HEK293 (cell line): ENCODE results near the gene GLT1D1.

Experiments used
- CTCF ChIA-PET: fragments of 350-600 bp; formaldehyde crosslinking; extraction: SDS; loops from one replicate; lab custom pipeline; 2021; ENCODE audit warnings: antibody characterized with exemption; lab: Yijun Ruan, JAX
- POLR2A ChIA-PET: fragments of 300-600 bp; formaldehyde crosslinking; extraction: SDS; loops from one replicate; lab custom pipeline; 2020; ENCODE audit warnings: antibody characterized with exemption, inconsistent platforms; lab: Yijun Ruan, JAX
- H3K27ac ChIP-seq: fragments of 200-500 bp; sonication (Bioruptor generic); 2 replicates; pipeline ENCODE4 v1.5.1; 2014; ENCODE audit warnings: low read depth, low read length, control low read depth, inconsistent platforms; ENCODE audit errors: extremely low read depth
- H3K36me3 ChIP-seq, 2 experiments: fragments of 200-500 bp in 1 of 2; sonication (Bioruptor generic) in 1 of 2; 1 replicate in 1 of 2; 2 replicates in 1 of 2; pipeline ENCODE4 v1.5.1; 2014 to 2017; ENCODE audit warnings: inconsistent platforms in 2 of 2, low read length in 2 of 2; ENCODE audit not compliant: control insufficient read depth in 2 of 2, insufficient read depth in 1 of 2
- H3K4me1 ChIP-seq: fragments of 200-500 bp; sonication (Bioruptor generic); 2 replicates; pipeline ENCODE4 v1.5.1; 2014; ENCODE audit warnings: mild to moderate bottlenecking, low read length, inconsistent platforms; ENCODE audit not compliant: control insufficient read depth, insufficient read depth
- H3K4me3 ChIP-seq: 2 replicates; pipeline ENCODE4 v1.5.1; 2011; ENCODE audit warnings: low read depth, mild to moderate bottlenecking, control low read depth, low read length, moderate library complexity
- H3K9me3 ChIP-seq: fragments of 200-500 bp; sonication (Bioruptor generic); 2 replicates; pipeline ENCODE4 v1.5.1; 2014; ENCODE audit warnings: low read depth, low read length, inconsistent platforms; ENCODE audit not compliant: control insufficient read depth, insufficient read depth
- GLI2 ChIP-seq: fragments of 450-650 bp; formaldehyde crosslinking; IDR thresholded peaks from 2 replicates; pipeline ENCODE4; 2017; ENCODE audit warnings: missing biosample characterization, missing genetic modification characterization, low read depth, borderline replicate concordance
- MZF1 ChIP-seq: fragments of 450-650 bp; formaldehyde crosslinking; IDR thresholded peaks from 2 replicates; pipeline ENCODE4 v1.5.1; 2017; ENCODE audit warnings: missing biosample characterization, missing genetic modification characterization, borderline replicate concordance
- PRDM1 ChIP-seq: fragments of 450-650 bp; formaldehyde crosslinking; IDR thresholded peaks from 2 replicates; pipeline ENCODE4; 2016; ENCODE audit warnings: missing biosample characterization, missing genetic modification characterization
- PRDM6 ChIP-seq: fragments of 450-650 bp; formaldehyde crosslinking; IDR thresholded peaks from 2 replicates; pipeline ENCODE4 v1.5.1; 2017; ENCODE audit warnings: missing biosample characterization, missing genetic modification characterization
- ZBTB8A ChIP-seq: fragments of 450-650 bp; formaldehyde crosslinking; IDR thresholded peaks from 2 replicates; pipeline ENCODE4 v1.5.1; 2016; ENCODE audit warnings: missing biosample characterization, missing genetic modification characterization
- ZFP69B ChIP-seq: fragments of 450-650 bp; formaldehyde crosslinking; IDR thresholded peaks from 2 replicates; pipeline ENCODE4 v1.5.1; 2016; ENCODE audit warnings: missing biosample characterization, missing genetic modification characterization
- ZNF175 ChIP-seq: fragments of 450-650 bp; formaldehyde crosslinking; IDR thresholded peaks from 2 replicates; pipeline ENCODE4 v1.5.1; 2016; ENCODE audit warnings: missing biosample characterization, missing genetic modification characterization
- ZNF23 ChIP-seq: fragments of 450-650 bp; formaldehyde crosslinking; IDR thresholded peaks from 2 replicates; pipeline ENCODE4 v1.5.1; 2016; ENCODE audit warnings: missing biosample characterization, missing genetic modification characterization, borderline replicate concordance
- ZNF311 ChIP-seq: fragments of 450-650 bp; formaldehyde crosslinking; IDR thresholded peaks from 2 replicates; pipeline ENCODE4 v1.5.1; 2017; ENCODE audit warnings: missing biosample characterization, missing genetic modification characterization, borderline replicate concordance
- ZNF341 ChIP-seq: fragments of 450-650 bp; formaldehyde crosslinking; IDR thresholded peaks from 2 replicates; pipeline ENCODE4; 2016; ENCODE audit warnings: low read depth, missing biosample characterization, missing genetic modification characterization
- ZNF366 ChIP-seq: fragments of 450-650 bp; formaldehyde crosslinking; conservative IDR thresholded peaks from 2 replicates; pipeline ENCODE4 v1.5.1; 2016; ENCODE audit warnings: missing biosample characterization, missing genetic modification characterization
- ZNF473 ChIP-seq: fragments of 450-650 bp; formaldehyde crosslinking; IDR thresholded peaks from 2 replicates; pipeline ENCODE4 v1.5.1; 2017; ENCODE audit warnings: missing biosample characterization, missing genetic modification characterization
- ZNF521 ChIP-seq: fragments of 450-650 bp; formaldehyde crosslinking; IDR thresholded peaks from 2 replicates; pipeline ENCODE4 v1.5.1; 2017; ENCODE audit warnings: missing biosample characterization, mild to moderate bottlenecking, missing genetic modification characterization
- ZNF561 ChIP-seq: fragments of 450-650 bp; IDR thresholded peaks from 2 replicates; pipeline ENCODE4 v1.5.1; 2018; ENCODE audit warnings: missing biosample characterization, missing genetic modification characterization, borderline replicate concordance
- ZNF580 ChIP-seq: fragments of 450-650 bp; formaldehyde crosslinking; IDR thresholded peaks from 2 replicates; pipeline ENCODE4 v1.5.1; 2016; ENCODE audit warnings: missing biosample characterization, missing genetic modification characterization
- ZNF654 ChIP-seq: fragments of 450-650 bp; formaldehyde crosslinking; IDR thresholded peaks from 2 replicates; pipeline ENCODE4 v1.5.1; 2016; ENCODE audit warnings: low read depth, missing biosample characterization, missing genetic modification characterization
- ZNF670 ChIP-seq: fragments of 450-650 bp; formaldehyde crosslinking; IDR thresholded peaks from 2 replicates; pipeline ENCODE4 v1.5.1; 2016; ENCODE audit warnings: missing biosample characterization, missing genetic modification characterization, low read depth
- ZNF707 ChIP-seq: fragments of 450-650 bp; formaldehyde crosslinking; IDR thresholded peaks from 2 replicates; pipeline ENCODE4 v1.5.1; 2016; ENCODE audit warnings: missing biosample characterization, missing genetic modification characterization
- ZSCAN5A ChIP-seq: fragments of 450-650 bp; formaldehyde crosslinking; IDR thresholded peaks from 2 replicates; pipeline ENCODE4 v1.5.1; 2016; ENCODE audit warnings: missing biosample characterization, missing genetic modification characterization
- TF ChIP-seq, protein P1 (sequence below): fragments of 450-650 bp; formaldehyde crosslinking; IDR thresholded peaks from 2 replicates; pipeline ENCODE4 v1.5.1; 2016; ENCODE audit warnings: missing biosample characterization, missing genetic modification characterization, borderline replicate concordance
- TF ChIP-seq, protein P2 (sequence below): fragments of 450-650 bp; formaldehyde crosslinking; IDR thresholded peaks from 2 replicates; pipeline ENCODE4; 2016; ENCODE audit warnings: missing biosample characterization, missing genetic modification characterization
- TF ChIP-seq, protein P3 (sequence below): fragments of 450-650 bp; formaldehyde crosslinking; IDR thresholded peaks from 2 replicates; pipeline ENCODE4 v1.5.1; 2016; ENCODE audit warnings: missing biosample characterization, missing genetic modification characterization

GLT1D1 gene

GRCh38 chr12:128857133-128857763 is 4.0 kb downstream of the GLT1D1 start:
- TF ChIP-seq ZNF473 (tag by site-specific recombination): no peak
- no peak for TF ChIP-seq ZNF654 (tag by site-specific recombination)
- no peak for TF ChIP-seq GLI2 (tag by site-specific recombination)
- TF ChIP-seq, protein P1, sequence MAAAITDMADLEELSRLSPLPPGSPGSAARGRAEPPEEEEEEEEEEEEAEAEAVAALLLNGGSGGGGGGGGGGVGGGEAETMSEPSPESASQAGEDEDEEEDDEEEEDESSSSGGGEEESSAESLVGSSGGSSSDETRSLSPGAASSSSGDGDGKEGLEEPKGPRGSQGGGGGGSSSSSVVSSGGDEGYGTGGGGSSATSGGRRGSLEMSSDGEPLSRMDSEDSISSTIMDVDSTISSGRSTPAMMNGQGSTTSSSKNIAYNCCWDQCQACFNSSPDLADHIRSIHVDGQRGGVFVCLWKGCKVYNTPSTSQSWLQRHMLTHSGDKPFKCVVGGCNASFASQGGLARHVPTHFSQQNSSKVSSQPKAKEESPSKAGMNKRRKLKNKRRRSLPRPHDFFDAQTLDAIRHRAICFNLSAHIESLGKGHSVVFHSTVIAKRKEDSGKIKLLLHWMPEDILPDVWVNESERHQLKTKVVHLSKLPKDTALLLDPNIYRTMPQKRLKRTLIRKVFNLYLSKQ (tag by site-specific recombination): no peak
- Histone ChIP-seq H3K9me3 (no peaks in the 10 kb centered on the region), H3K4me1 (no peaks in the 10 kb centered on the region), H3K36me3 (no peaks in the 10 kb centered on the region), H3K27ac (no peak overlapping the region), H3K4me3 (no peak overlapping the region)
- POLR2A ChIA-PET: interaction anchor here (0.6 kb wide), 1 partner anchor 37 kb away, joined by 3 read pairs; no protein-coding TSS in a partner anchor
- CTCF ChIA-PET: interaction anchor here (0.6 to 0.7 kb wide), 2 partner anchors 15 to 132 kb away, joined by 3 read pairs; no protein-coding TSS in a partner anchor

DNA sequence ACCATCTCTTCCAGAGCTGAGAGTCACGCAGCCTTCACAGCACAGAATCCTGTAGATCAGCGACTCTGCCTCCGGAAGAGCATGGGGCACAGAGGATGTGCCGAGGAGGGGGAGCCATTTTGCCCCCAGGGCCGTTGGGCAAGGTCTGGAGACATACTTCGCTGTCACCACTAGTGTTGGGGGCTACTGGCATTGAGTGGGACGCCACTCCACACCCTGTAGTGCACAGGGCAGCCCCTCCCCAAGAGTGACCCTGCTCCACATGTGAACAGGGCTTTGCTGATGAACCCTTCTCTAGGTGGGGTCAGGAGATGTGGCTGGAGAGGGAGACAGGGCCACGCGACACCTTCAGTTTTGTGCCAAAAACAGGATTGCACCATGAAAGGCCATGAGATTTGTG is 6.0 kb downstream of the GLT1D1 start:
- Histone ChIP-seq H3K36me3 (no peaks in the 10 kb centered on the region), H3K9me3 (no peaks in the 10 kb centered on the region), H3K27ac (no peak overlapping the region), H3K4me1 (no peaks in the 10 kb centered on the region), H3K4me3 (no peak overlapping the region)
- ChIA-PET POLR2A (no interaction called here), CTCF (no interaction called here)
- TF ChIP-seq ZFP69B (tag by site-specific recombination): no peak
- no peak for TF ChIP-seq MZF1 (tag by site-specific recombination)
- TF ChIP-seq PRDM6: no peak
- TF ChIP-seq ZNF341 (tag by site-specific recombination): no peak
- TF ChIP-seq, all 188 proteins: peak for 0

GRCh38 chr12:128861226-128862016 is 8.1 kb downstream of the GLT1D1 start:
- TF ChIP-seq ZNF707 (tag by site-specific recombination): no peak
- TF ChIP-seq, protein P2, sequence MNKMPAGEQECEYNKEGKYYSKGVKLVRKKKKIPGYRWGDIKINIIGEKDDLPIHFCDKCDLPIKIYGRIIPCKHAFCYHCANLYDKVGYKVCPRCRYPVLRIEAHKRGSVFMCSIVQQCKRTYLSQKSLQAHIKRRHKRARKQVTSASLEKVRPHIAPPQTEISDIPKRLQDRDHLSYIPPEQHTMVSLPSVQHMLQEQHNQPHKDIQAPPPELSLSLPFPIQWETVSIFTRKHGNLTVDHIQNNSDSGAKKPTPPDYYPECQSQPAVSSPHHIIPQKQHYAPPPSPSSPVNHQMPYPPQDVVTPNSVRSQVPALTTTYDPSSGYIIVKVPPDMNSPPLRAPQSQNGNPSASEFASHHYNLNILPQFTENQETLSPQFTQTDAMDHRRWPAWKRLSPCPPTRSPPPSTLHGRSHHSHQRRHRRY (tag by site-specific recombination): no peak
- TF ChIP-seq ZNF366 (tag by site-specific recombination): no peak
- TF ChIP-seq ZNF23: no peak
- no peak for TF ChIP-seq ZNF175
- no peak for TF ChIP-seq ZSCAN5A (tag by site-specific recombination)
- TF ChIP-seq ZBTB8A (tag by site-specific recombination): no peak
- TF ChIP-seq, protein P3, sequence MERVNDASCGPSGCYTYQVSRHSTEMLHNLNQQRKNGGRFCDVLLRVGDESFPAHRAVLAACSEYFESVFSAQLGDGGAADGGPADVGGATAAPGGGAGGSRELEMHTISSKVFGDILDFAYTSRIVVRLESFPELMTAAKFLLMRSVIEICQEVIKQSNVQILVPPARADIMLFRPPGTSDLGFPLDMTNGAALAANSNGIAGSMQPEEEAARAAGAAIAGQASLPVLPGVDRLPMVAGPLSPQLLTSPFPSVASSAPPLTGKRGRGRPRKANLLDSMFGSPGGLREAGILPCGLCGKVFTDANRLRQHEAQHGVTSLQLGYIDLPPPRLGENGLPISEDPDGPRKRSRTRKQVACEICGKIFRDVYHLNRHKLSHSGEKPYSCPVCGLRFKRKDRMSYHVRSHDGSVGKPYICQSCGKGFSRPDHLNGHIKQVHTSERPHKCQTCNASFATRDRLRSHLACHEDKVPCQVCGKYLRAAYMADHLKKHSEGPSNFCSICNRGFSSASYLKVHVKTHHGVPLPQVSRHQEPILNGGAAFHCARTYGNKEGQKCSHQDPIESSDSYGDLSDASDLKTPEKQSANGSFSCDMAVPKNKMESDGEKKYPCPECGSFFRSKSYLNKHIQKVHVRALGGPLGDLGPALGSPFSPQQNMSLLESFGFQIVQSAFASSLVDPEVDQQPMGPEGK (tag by site-specific recombination): no peak
- TF ChIP-seq ZNF311 (tag by site-specific recombination): no peak
- TF ChIP-seq ZNF580 (tag by site-specific recombination): no peak
- no peak for TF ChIP-seq PRDM1 (tag by site-specific recombination)
- TF ChIP-seq ZNF561 (tag by site-specific recombination): no peak
- no peak for TF ChIP-seq ZNF521
- no peak for TF ChIP-seq ZNF670 (tag by site-specific recombination)
- TF ChIP-seq, all 188 proteins: peak for 0
- H3K27ac ChIP-seq: no peak overlapping the region
- H3K9me3 ChIP-seq: no peaks in the 10 kb centered on the region
- ChIA-PET POLR2A (no interaction called here), CTCF (no interaction called here)
- no peaks in the 10 kb centered on the region for H3K4me1 ChIP-seq
- no peak overlapping the region for H3K4me3 ChIP-seq
- no peaks in the 10 kb centered on the region for H3K36me3 ChIP-seq
